ENCODE data around the gene MRPS12.
A peak's percentile ranks its signal among the peaks of the same experiment; 100 is the strongest.

The MRPS12 gene

GRCh38 chr19:38911388-38912001 lies 19.2 kb upstream of the MRPS12 start:
- no peak for DNase-seq (ENCODE audit: low read depth)

- DNase-seq (ENCODE audit: low read depth): no peak
Observed at GRCh38 chr19:38912600-38913514, 17.9 kb upstream of the MRPS12 start.

GRCh38 chr19:38913958-38914357 lies 16.8 kb upstream of the MRPS12 start:
- no peak for DNase-seq (ENCODE audit: low read depth)

GRCh38 chr19:38915329-38916321 lies 15.1 kb upstream of the MRPS12 start:
- DNase-seq (ENCODE audit: low read depth): no peak

GRCh38 chr19:38917516-38917915 lies 13.2 kb upstream of the MRPS12 start:
- no peak for DNase-seq (ENCODE audit: low read depth)

- no peak for DNase-seq (ENCODE audit: low read depth)
Observed at GRCh38 chr19:38917921-38918491, 12.7 kb upstream of the MRPS12 start.

- no peak for DNase-seq (ENCODE audit: low read depth)
Observed at GRCh38 chr19:38918526-38918925, 12.2 kb upstream of the MRPS12 start.

- DNase-seq (ENCODE audit: low read depth): no peak
Observed at GRCh38 chr19:38919837-38920601, 10.7 kb upstream of the MRPS12 start.

- no peak for DNase-seq (ENCODE audit: low read depth)
Observed at GRCh38 chr19:38920602-38921419, 9.9 kb upstream of the MRPS12 start.

- no peak for DNase-seq (ENCODE audit: low read depth)
Observed at GRCh38 chr19:38921420-38922274, 9.1 kb upstream of the MRPS12 start.

- DNase-seq (ENCODE audit: low read depth): no peak
Observed at GRCh38 chr19:38922482-38922881, 8.3 kb upstream of the MRPS12 start.

- no peak for DNase-seq (ENCODE audit: low read depth)
Observed at GRCh38 chr19:38924388-38924787, 6.4 kb upstream of the MRPS12 start.

- no peak for DNase-seq (ENCODE audit: low read depth)
Observed at GRCh38 chr19:38928391-38929001, 2.2 kb upstream of the MRPS12 start.

GRCh38 chr19:38929929-38930775 lies 592 bp upstream of the MRPS12 start, which contains the start of gene SARS2:
Gene SARS2, minus strand, starts transcription at chr19:38930763. Its CDS starts 27 bp downstream, at chr19:38930736.
- peak; percentile 88 for DNase-seq (ENCODE audit: low read depth)

- DNase-seq (ENCODE audit: low read depth): no peak
Observed at GRCh38 chr19:38931521-38931793, 713 bp downstream of the MRPS12 start.

- DNase-seq (ENCODE audit: low read depth): no peak
Observed at GRCh38 chr19:38932425-38933179, 1.9 kb downstream of the MRPS12 start.

- no peak for DNase-seq (ENCODE audit: low read depth)
Observed at GRCh38 chr19:38933544-38933943, 2.8 kb downstream of the MRPS12 start.
